GM12878 (cell line): ENCODE data around the gene GP5. TPM values are rescaled to one million over a fixed set of nuclear protein-coding genes. Genes with fewer than 3 reads are reported as not detected.

Experiments
- ATAC-seq: fragments of 200-7000 bp; cut with Tn5 transposase; 3 replicates; pipeline ENCODE4 v1.9.1; 2020; ENCODE audit warnings: mild to moderate bottlenecking, moderate library complexity
- BruUV-seq: library from RNA; stranded (reverse); fragments of 400-500 nt; replicated peaks from 2 replicates; lab custom pipeline; 2021; lab: Mats Ljungman, UMichigan
- CTCF ChIA-PET: fragments of 300-600 bp; sonication (Branson Sonifier 250); formaldehyde crosslinking; extraction: SDS; loops from one replicate; lab custom pipeline; 2021; ENCODE audit warnings: inconsistent platforms; lab: Yijun Ruan, JAX
- POLR2A ChIA-PET: fragments of 350-600 bp; formaldehyde crosslinking; extraction: SDS; loops from one replicate; lab custom pipeline; 2021; ENCODE audit warnings: inconsistent platforms; lab: Charles Lee
- RAD21 ChIA-PET: fragments of 300-600 bp; sonication (Branson Sonifier 250); formaldehyde crosslinking; loops from one replicate; lab custom pipeline; 2023; ENCODE audit warnings: antibody characterized with exemption; ENCODE audit not compliant: unreplicated experiment; lab: Charles Lee
- SMC1A ChIA-PET: fragments of 300-600 bp; sonication (Branson Sonifier 250); formaldehyde crosslinking; loops from one replicate; lab custom pipeline; 2023; ENCODE audit not compliant: unreplicated experiment, uncharacterized antibody; lab: Charles Lee
- DNase-seq: peaks from one replicate; pipeline ENCODE4 v3.0.0-alpha.2; 2011; ENCODE audit warnings: low read depth, low spot score
- FAIRE-seq: peaks from 3 replicates; lab custom pipeline; 2011; peaks lifted over from hg19 to GRCh38; lab: Jason Lieb, UNC
- H2AFZ ChIP-seq: 2 replicates; pipeline ENCODE4 v1.6.0; 2011; ENCODE audit warnings: low read depth, low read length, control low read depth; ENCODE audit not compliant: control insufficient read depth
- H3K27ac ChIP-seq: 2 replicates; pipeline ENCODE4 v1.5.1; 2011; ENCODE audit warnings: control low read depth; ENCODE audit not compliant: control insufficient read depth, insufficient read depth
- H3K27me3 ChIP-seq, 2 experiments: replicated peaks in 1 of 2; 2 replicates each; pipeline versions ENCODE4 v1.6.0 to v1.6.1; 2011; ENCODE audit warnings: low read length in 1 of 2; ENCODE audit not compliant: control insufficient read depth in 2 of 2, insufficient read depth in 2 of 2
- H3K36me3 ChIP-seq, 2 experiments: 2 replicates each; pipeline ENCODE4 v1.5.1; 2011; ENCODE audit warnings: low read length in 1 of 2; ENCODE audit not compliant: control insufficient read depth in 2 of 2, insufficient read depth in 2 of 2
- H3K4me1 ChIP-seq: 2 replicates; pipeline ENCODE4 v1.6.1; 2011; ENCODE audit warnings: mild to moderate bottlenecking, low read length, moderate library complexity, mixed read lengths; ENCODE audit not compliant: control insufficient read depth, insufficient read depth
- H3K4me2 ChIP-seq: 2 replicates; pipeline ENCODE4 v1.6.0; 2011; ENCODE audit warnings: control low read depth; ENCODE audit not compliant: control insufficient read depth, insufficient read depth
- H3K4me3 ChIP-seq: fragments of 200-600 bp; sonication (generic); 2 replicates; pipeline ENCODE4 v1.5.1; 2016
- H3K79me2 ChIP-seq: 2 replicates; pipeline ENCODE4 v1.6.0; 2011; ENCODE audit warnings: low read length; ENCODE audit not compliant: control insufficient read depth, insufficient read depth
- H3K9ac ChIP-seq: 2 replicates; pipeline ENCODE4 v1.8.0; 2011; ENCODE audit warnings: low read length, control low read depth, mixed read lengths; ENCODE audit not compliant: control insufficient read depth, insufficient read depth
- H3K9me3 ChIP-seq: replicated peaks from 3 replicates; pipeline ENCODE4 v1.5.1; 2011; ENCODE audit warnings: mild to moderate bottlenecking, low read length; ENCODE audit not compliant: control insufficient read depth, insufficient read depth
- H4K20me1 ChIP-seq: 2 replicates; pipeline ENCODE4 v1.6.0; 2011; ENCODE audit not compliant: control insufficient read depth, insufficient read depth
- ETV6 ChIP-seq, 2 experiments: fragments of 450-650 bp in 1 of 2; IDR thresholded peaks in 1 of 2; conservative IDR thresholded peaks in 1 of 2; 2 replicates each; pipeline ENCODE4 v1.6.1; 2014; ENCODE audit warnings: antibody characterized with exemption in 1 of 2, borderline replicate concordance in 1 of 2, low read depth in 1 of 2, mild to moderate bottlenecking in 1 of 2, moderate library complexity in 1 of 2
- MTA2 ChIP-seq: fragments of 450-650 bp; IDR thresholded peaks from 2 replicates; pipeline ENCODE4 v1.6.1; 2016; ENCODE audit warnings: low read depth, mild to moderate bottlenecking, moderate library complexity
- MYB ChIP-seq: fragments of 150-350 bp; IDR thresholded peaks from 2 replicates; pipeline ENCODE4 v1.6.1; 2014; ENCODE audit warnings: mild to moderate bottlenecking, low read depth, low read length, borderline replicate concordance
- NFYB ChIP-seq: IDR thresholded peaks from 2 replicates; pipeline ENCODE4 v1.6.1; 2011; ENCODE audit warnings: low read depth, mild to moderate bottlenecking, low read length, improper control_type of control experiment, moderate library complexity; ENCODE audit not compliant: insufficient read depth
- PRDM15 ChIP-seq: fragments of 450-650 bp; formaldehyde crosslinking; IDR thresholded peaks from 2 replicates; pipeline ENCODE4 v1.4.0; 2020; ENCODE audit warnings: mild to moderate bottlenecking, moderate library complexity
- RAD51 ChIP-seq: fragments of 450-650 bp; IDR thresholded peaks from 2 replicates; pipeline ENCODE4 v1.6.1; 2016; ENCODE audit warnings: moderate library complexity, mild to moderate bottlenecking, inconsistent platforms
- RELA ChIP-seq: fragments of 450-650 bp; IDR thresholded peaks from 2 replicates; pipeline ENCODE4 v1.8.0; 2014; ENCODE audit warnings: borderline replicate concordance; ENCODE audit not compliant: partially characterized antibody
- REST ChIP-seq: IDR thresholded peaks from 2 replicates; pipeline ENCODE4 v1.6.1; 2012; ENCODE audit warnings: mild to moderate bottlenecking, low read depth, low read length
- SKIL ChIP-seq: fragments of 450-650 bp; IDR thresholded peaks from 2 replicates; pipeline ENCODE4 v1.6.1; 2017; ENCODE audit warnings: mild to moderate bottlenecking, low read depth, inconsistent platforms; ENCODE audit not compliant: poor library complexity, severe bottlenecking
- SPI1 ChIP-seq: IDR thresholded peaks from 2 replicates; pipeline ENCODE4 v1.6.1; 2011; ENCODE audit warnings: low read depth, mild to moderate bottlenecking, low read length, moderate library complexity, borderline replicate concordance; ENCODE audit not compliant: insufficient read depth
- SRF ChIP-seq, 2 experiments: IDR thresholded peaks; 2 replicates each; pipeline ENCODE4 v1.6.1; 2011; ENCODE audit warnings: low read depth in 2 of 2, low read length in 2 of 2, mild to moderate bottlenecking in 1 of 2, moderate library complexity in 1 of 2
- STAT3 ChIP-seq: IDR thresholded peaks from 2 replicates; pipeline ENCODE4 v1.6.1; 2011; ENCODE audit warnings: low read depth, low read length, improper control_type of control experiment
- TARDBP ChIP-seq: IDR thresholded peaks from 2 replicates; pipeline ENCODE4 v1.6.1; 2016; ENCODE audit warnings: borderline replicate concordance
- ZNF217 ChIP-seq: fragments of 450-650 bp; IDR thresholded peaks from 2 replicates; pipeline ENCODE4 v1.6.1; 2017; ENCODE audit warnings: antibody characterized with exemption, mild to moderate bottlenecking
- WGBS: methylation state at CpG from one replicate; pipeline ENCODE4 v1.1.6; 2016; ENCODE audit warnings: low lambda C conversion rate; ENCODE audit not compliant: insufficient replicate concordance, insufficient coverage; ENCODE audit errors: missing lambda C conversion rate; 5-methylcytosine and 5-hydroxymethylcytosine counted together
- in situ Hi-C: fragments of 300-500 bp; cut with MboI; formaldehyde crosslinking; loops from 9 replicates; pipeline ENCODE4 v1.14.3; 2018; ENCODE audit warnings: mixed read lengths
- intact Hi-C: fragments of 100-400 bp; cut with micrococcal nuclease; formaldehyde crosslinking; loops from one replicate; pipeline ENCODE4 v1.14.2; 2022; ENCODE audit not compliant: unreplicated experiment
- polyA plus RNA-seq, 11 experiments: library from polyadenylated mRNA; depleted of rRNA in 4 of 11; unstranded in 6 of 11; stranded (reverse) in 5 of 11; fragments of >200 nt; fragmentation: Nextera tagmentation in 4 of 11; fragmentation: Illumina TruSeq in 1 of 11; extraction: Ambion mirVana in 4 of 11; extraction: Trizol in 1 of 11; gene quantifications; 1 replicate in 1 of 11; 2 replicates in 10 of 11; pipeline versions ENCODE4 v1.2.1 to v1.2.3, GENCODE V29; 2011 to 2016; ENCODE audit warnings: inconsistent platforms in 2 of 11, missing spikeins in 2 of 11, low read depth in 1 of 11
- total RNA-seq, 4 experiments: library from RNA; depleted of rRNA in 3 of 4; stranded (reverse); fragments of >200 nt in 3 of 4; fragmentation: Illumina TruSeq in 1 of 4; extraction: Trizol in 1 of 4; gene quantifications; 2 replicates each; pipeline versions ENCODE4 v1.2.1 to v1.2.3, GENCODE V29; 2013 to 2021

Gene GP5
- total and polyA plus RNA-seq, 10 of the 15 experiments (the other 5 are each of a cell fraction or from before 2014, with no cell fraction given) = not detected

- no TSS peak for BruUV-seq
- ChIA-PET POLR2A (interaction anchor here (0.5 kb wide), 1 partner anchor 91 kb away, joined by 6 read pairs; no protein-coding TSS in a partner anchor), SMC1A (interaction anchor here (0.6 to 1.4 kb wide), 2 partner anchors 77 to 225 kb away, joined by 3 to 4 read pairs; no protein-coding TSS in a partner anchor), CTCF (interaction anchor here (0.7 to 2.7 kb wide), 5 partner anchors 8 to 61 kb away, joined by 3 to 15 read pairs (median 4); no protein-coding TSS in a partner anchor), RAD21 (no interaction called here)
- no peak for ATAC-seq
- Histone ChIP-seq H3K9ac (no peak overlapping the region), H3K4me3 (no peak overlapping the region), H3K4me1 (peaks cover 7% of the 10 kb centered on the region), H2AFZ (no peak overlapping the region), H3K4me2 (no peak overlapping the region), H3K36me3 (no peaks in the 10 kb centered on the region), H3K79me2 (no peaks in the 10 kb centered on the region), H4K20me1 (no peaks in the 10 kb centered on the region), H3K27ac (no peak overlapping the region), H3K27me3 (peaks cover 7 to 10% of the 10 kb centered on the region in 2 experiments; a peak in 3 of 4 replicates), H3K9me3 (peaks cover 2% of the 10 kb centered on the region; the same call in 1 of the 3 replicates)
- no peak for FAIRE-seq
- WGBS = 57% methylated on average over 5 of the region's 5 CpGs
- in situ Hi-C loops (no loop called here), intact Hi-C loops (no loop called here)
- no peak for DNase-seq
- TF ChIP-seq RELA = no peak
- TF ChIP-seq SRF (IDR thresholded peaks at IDR 0.05; ENCODE audit: low read depth in 2 of 2, low read length in 2 of 2) = no peak
- no peak for TF ChIP-seq RAD51
- no peak for TF ChIP-seq REST
- TF ChIP-seq SKIL = no peak
- no peak for TF ChIP-seq STAT3
- TF ChIP-seq TARDBP = no peak
- TF ChIP-seq ZNF217 = no peak
- TF ChIP-seq PRDM15 (CRISPR knock-in tag) = no peak
- TF ChIP-seq ETV6 (conservative IDR thresholded peaks at IDR 0.05 in 1 of 2, IDR thresholded peaks at IDR 0.05 in 1 of 2; ENCODE audit: borderline replicate concordance in 1 of 2, low read depth in 1 of 2) = no peak
- no peak for TF ChIP-seq MTA2
- TF ChIP-seq NFYB = no peak
- no peak for TF ChIP-seq SPI1
- no peak for TF ChIP-seq MYB
Measured at GRCh38 chr3:194395212-194395611, 3.9 kb downstream of the GP5 start.
